B cell (primary cell): Measurements from ENCODE around the gene PRSS50. TPM values are rescaled to one million over a fixed set of nuclear protein-coding genes. Genes with fewer than 3 reads are reported as not detected.

ENCODE experiments used
- ATAC-seq: fragments of 200-7000 bp; cut with Tn5 transposase; one replicate; pipeline ENCODE4 v1.10.0; 2021; ENCODE audit warnings: low read depth, mild to moderate bottlenecking, moderate number of reproducible peaks, moderate library complexity
- CTCF ChIA-PET: fragments of 350-600 bp; sonication (Branson Sonifier 250); formaldehyde crosslinking; loops from one replicate; lab custom pipeline; 2021; ENCODE audit warnings: antibody characterized with exemption, inconsistent platforms; lab: Charles Lee
- POLR2A ChIA-PET: fragments of 350-600 bp; sonication (Branson Sonifier 250); formaldehyde crosslinking; loops from one replicate; lab custom pipeline; 2021; ENCODE audit warnings: antibody characterized with exemption; lab: Charles Lee
- DNase-seq: peaks from one replicate; pipeline ENCODE4 v3.0.0; 2013
- H2AFZ ChIP-seq: 2 replicates; pipeline ENCODE4 v1.6.1; 2012; ENCODE audit warnings: mild to moderate bottlenecking, low read depth, low read length; ENCODE audit not compliant: insufficient read depth, poor library complexity, severe bottlenecking
- H3K27ac ChIP-seq, 2 donors: 1 replicate in 1 of 2; 2 replicates in 1 of 2; pipeline ENCODE4 v1.5.1; 2012 to 2013; ENCODE audit warnings: low read length in 2 of 2, mild to moderate bottlenecking in 2 of 2, moderate library complexity in 1 of 2
- H3K27me3 ChIP-seq, 4 experiments: fragments of 200-600 bp in 1 of 4; sonication (generic) in 1 of 4; replicated peaks in 1 of 4; 1 replicate in 2 of 4; 2 replicates in 2 of 4; pipeline versions ENCODE4 v1.6.1 to v1.7.0; 2013 to 2016; ENCODE audit warnings: low read length in 3 of 4, mild to moderate bottlenecking in 2 of 4, mixed read lengths in 1 of 4, moderate library complexity in 1 of 4; ENCODE audit not compliant: insufficient read depth in 4 of 4, control insufficient read depth in 3 of 4; ENCODE audit errors: control extremely low read depth in 1 of 4
- H3K36me3 ChIP-seq, 2 experiments: replicated peaks in 1 of 2; 1 replicate in 1 of 2; 2 replicates in 1 of 2; pipeline versions ENCODE4 v1.6.1 to v1.7.1; 2013; ENCODE audit warnings: low read length in 1 of 2; ENCODE audit not compliant: insufficient read depth in 2 of 2, control insufficient read depth in 1 of 2; ENCODE audit errors: control extremely low read depth in 1 of 2, extremely low read depth in 1 of 2
- H3K4me1 ChIP-seq, 2 donors: fragments of 200-600 bp in 1 of 2; sonication (generic) in 1 of 2; 1 replicate in 1 of 2; 2 replicates in 1 of 2; pipeline versions ENCODE4 v1.5.1 to v1.6.1; 2013 to 2017; ENCODE audit warnings: low read length in 2 of 2; ENCODE audit not compliant: control insufficient read depth in 2 of 2, insufficient read depth in 2 of 2
- H3K4me2 ChIP-seq: replicated peaks from 2 replicates; pipeline ENCODE3; 2012; ENCODE audit warnings: mild to moderate bottlenecking, low read depth, low read length; ENCODE audit not compliant: poor library complexity, severe bottlenecking
- H3K4me3 ChIP-seq, 5 experiments: fragments of 200-600 bp in 1 of 5; sonication (generic) in 1 of 5; 1 replicate in 3 of 5; 2 replicates in 2 of 5; pipeline versions ENCODE4 v1.5.1 to v1.7.0; 2011 to 2016; ENCODE audit warnings: low read length in 4 of 5, mild to moderate bottlenecking in 4 of 5, low read depth in 2 of 5, control low read depth in 1 of 5, moderate library complexity in 1 of 5; ENCODE audit not compliant: insufficient read depth in 1 of 5; ENCODE audit errors: control extremely low read depth in 1 of 5, extremely low read depth in 1 of 5
- H3K79me2 ChIP-seq: fragments of 200-600 bp; sonication (generic); one replicate; pipeline ENCODE4 v1.6.0; 2016; ENCODE audit warnings: low read length; ENCODE audit not compliant: control insufficient read depth, insufficient read depth
- H3K9ac ChIP-seq: fragments of 200-600 bp; sonication (generic); 2 replicates; pipeline ENCODE4 v1.6.1; 2017; ENCODE audit warnings: mild to moderate bottlenecking, low read length, moderate library complexity
- H3K9me3 ChIP-seq, 3 donors: one replicate each; pipeline versions ENCODE4 v1.6.1 to v1.7.1; 2013; ENCODE audit warnings: low read length in 2 of 3; ENCODE audit not compliant: control insufficient read depth in 2 of 3, insufficient read depth in 1 of 3; ENCODE audit errors: control extremely low read depth in 1 of 3
- H4K20me1 ChIP-seq: 2 replicates; pipeline ENCODE4 v1.6.0; 2012; ENCODE audit warnings: mild to moderate bottlenecking, low read length; ENCODE audit not compliant: insufficient read depth, control insufficient read depth, poor library complexity, severe bottlenecking
- H3K27ac Mint-ChIP-seq: one replicate; pipeline ENCODE4 v1.8.0; 2021; ENCODE audit warnings: mixed read lengths
- H3K27me3 Mint-ChIP-seq: one replicate; pipeline ENCODE4 v1.8.0; 2021; ENCODE audit warnings: mixed read lengths
- H3K4me1 Mint-ChIP-seq: one replicate; pipeline ENCODE4 v1.8.0; 2021; ENCODE audit warnings: mixed read lengths
- H3K4me3 Mint-ChIP-seq: one replicate; pipeline ENCODE4 v1.8.0; 2021; ENCODE audit warnings: mixed read lengths
- H3K9me3 Mint-ChIP-seq: one replicate; pipeline ENCODE4 v1.8.0; 2022; ENCODE audit warnings: mixed read lengths; ENCODE audit not compliant: insufficient read depth
- EZH2 ChIP-seq: IDR thresholded peaks from 2 replicates; pipeline ENCODE4 v1.6.1; 2012; ENCODE audit warnings: borderline replicate concordance, low read depth, mild to moderate bottlenecking, moderate library complexity, low read length; ENCODE audit not compliant: insufficient read depth, poor library complexity, severe bottlenecking
- WGBS: methylation state at CpG from one replicate; pipeline ENCODE4 v1.1.5; 2013; ENCODE audit warnings: missing lambda C conversion rate; ENCODE audit not compliant: insufficient coverage; 5-methylcytosine and 5-hydroxymethylcytosine counted together
- intact Hi-C: fragments of 100-400 bp; cut with micrococcal nuclease; formaldehyde crosslinking; loops from one replicate; pipeline ENCODE4 v1.10.0; 2022
- polyA plus RNA-seq: library from polyadenylated mRNA; depleted of rRNA; stranded (reverse); fragments of >200 nt; gene quantifications from 2 replicates; pipeline ENCODE4 v1.2.3, GENCODE V29; 2012
- total RNA-seq, 2 donors: library from RNA; stranded (reverse); fragments of 120-200 nt in 1 of 2; gene quantifications; 1 replicate in 1 of 2; 2 replicates in 1 of 2; pipeline versions ENCODE4 v1.2.3 to v1.2.4, GENCODE V29; 2013 to 2022
- TF ChIP-seq, protein P1 (sequence below): fragments of 200-600 bp; IDR thresholded peaks from one replicate; pipeline ENCODE4 v1.8.0; 2022; ENCODE audit warnings: antibody characterized with exemption, mild to moderate bottlenecking

The PRSS50 gene
- total and polyA plus RNA-seq, 2 donors (not counting 1 experiment from before 2014, with no cell fraction given), result 0.09 to 0.10 TPM

DNA sequence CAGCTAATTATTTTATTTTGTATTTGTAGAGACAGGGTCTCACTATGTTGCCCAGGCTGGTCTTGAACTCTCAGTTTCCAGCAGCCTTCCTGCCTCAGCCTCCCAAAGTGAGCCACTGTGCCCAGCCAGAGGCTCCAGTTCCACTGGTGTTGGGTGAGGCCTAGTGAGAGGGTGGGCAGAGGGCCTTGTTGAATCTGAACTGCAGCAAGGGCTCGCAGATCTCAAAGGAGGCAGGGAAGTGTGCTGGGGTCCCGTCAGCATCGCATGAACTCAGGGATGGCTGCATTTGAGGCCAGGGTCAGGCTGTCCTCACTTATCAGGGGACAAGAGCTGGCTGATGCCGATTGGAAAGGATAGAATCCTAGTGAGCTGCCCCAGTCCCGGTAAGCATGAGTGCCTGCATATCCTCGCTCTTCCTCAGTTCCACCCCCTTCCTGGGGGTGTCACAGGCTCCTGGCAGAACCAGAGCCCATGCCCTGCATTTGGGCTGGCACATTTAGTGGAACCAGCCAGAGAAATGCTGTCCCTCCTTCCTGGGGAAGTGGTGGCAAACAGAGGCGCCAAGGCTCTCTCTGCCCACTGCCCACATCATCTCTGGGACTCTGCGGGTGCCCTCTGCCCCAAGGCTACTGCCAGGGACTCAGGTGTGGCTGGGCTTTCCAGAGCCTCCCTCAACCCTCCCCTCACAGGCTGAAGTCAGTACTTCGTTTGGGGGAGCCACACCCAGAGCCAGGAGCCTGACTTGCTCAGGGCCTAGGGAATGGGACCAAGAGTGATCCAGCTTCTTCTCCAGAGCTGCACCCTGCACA lies 48.3 kb downstream of the PRSS50 start:
- 91% methylated on average over 9 of the region's 9 CpGs for WGBS
- H3K9me3 ChIP-seq, result peaks cover 0 to 2% (median 0%) of the 10 kb centered on the region in 3 donors
- intact Hi-C loops, result no loop called here

DNA sequence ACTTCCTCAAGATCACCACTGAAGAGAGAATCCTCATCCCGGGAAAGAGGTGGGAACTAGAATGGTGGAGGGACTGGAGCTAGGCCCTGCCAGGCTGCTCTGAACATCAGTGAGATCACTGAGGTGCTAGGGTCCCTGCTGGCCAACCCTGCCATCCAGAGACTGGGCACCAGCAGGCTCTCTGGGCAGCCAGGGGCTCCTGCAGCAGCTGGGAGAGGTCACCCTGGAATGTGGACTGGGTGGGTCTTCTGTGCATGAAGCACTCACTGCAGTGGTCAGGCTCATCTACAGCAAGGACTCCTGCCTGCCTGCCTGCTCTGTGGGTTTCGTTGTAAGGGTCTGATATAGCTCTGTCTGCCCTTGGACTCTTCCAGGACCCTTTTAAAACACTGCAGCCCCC lies 49.1 kb downstream of the PRSS50 start:
- Histone ChIP-seq H4K20me1 (no peaks in the 10 kb centered on the region), H3K9ac (no peak overlapping the region), H3K27ac (no peak overlapping the region), H3K4me2 (no peak overlapping the region), H3K79me2 (no peaks in the 10 kb centered on the region), H2AFZ (no peak overlapping the region), H3K4me3 (no peak overlapping the region), H3K36me3 (no peaks in the 10 kb centered on the region), H3K9me3 (no peaks in the 10 kb centered on the region), H3K27me3 (peaks cover 0 to under 1% (median 0%) of the 10 kb centered on the region in 4 experiments), H3K4me1 (no peaks in the 10 kb centered on the region)
- Mint-ChIP-seq H3K4me1 (no peaks in the 10 kb centered on the region), H3K27ac (no peak overlapping the region), H3K27me3 (peaks cover 6% of the 10 kb centered on the region), H3K9me3 (no peaks in the 10 kb centered on the region), H3K4me3 (no peak overlapping the region)
- DNase-seq (no peak), ATAC-seq (no peak)
- 73% methylated on average over 1 of the region's 2 CpGs for WGBS
- ChIA-PET CTCF (no interaction called here), POLR2A (no interaction called here)
- TF ChIP-seq EZH2, result no peak
- TF ChIP-seq, protein P1, sequence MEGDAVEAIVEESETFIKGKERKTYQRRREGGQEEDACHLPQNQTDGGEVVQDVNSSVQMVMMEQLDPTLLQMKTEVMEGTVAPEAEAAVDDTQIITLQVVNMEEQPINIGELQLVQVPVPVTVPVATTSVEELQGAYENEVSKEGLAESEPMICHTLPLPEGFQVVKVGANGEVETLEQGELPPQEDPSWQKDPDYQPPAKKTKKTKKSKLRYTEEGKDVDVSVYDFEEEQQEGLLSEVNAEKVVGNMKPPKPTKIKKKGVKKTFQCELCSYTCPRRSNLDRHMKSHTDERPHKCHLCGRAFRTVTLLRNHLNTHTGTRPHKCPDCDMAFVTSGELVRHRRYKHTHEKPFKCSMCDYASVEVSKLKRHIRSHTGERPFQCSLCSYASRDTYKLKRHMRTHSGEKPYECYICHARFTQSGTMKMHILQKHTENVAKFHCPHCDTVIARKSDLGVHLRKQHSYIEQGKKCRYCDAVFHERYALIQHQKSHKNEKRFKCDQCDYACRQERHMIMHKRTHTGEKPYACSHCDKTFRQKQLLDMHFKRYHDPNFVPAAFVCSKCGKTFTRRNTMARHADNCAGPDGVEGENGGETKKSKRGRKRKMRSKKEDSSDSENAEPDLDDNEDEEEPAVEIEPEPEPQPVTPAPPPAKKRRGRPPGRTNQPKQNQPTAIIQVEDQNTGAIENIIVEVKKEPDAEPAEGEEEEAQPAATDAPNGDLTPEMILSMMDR, result no peak
- intact Hi-C loops, result no loop called here

More for the DNA sequence above, 48.3 kb downstream of the PRSS50 start:
- TF ChIP-seq, protein P1, result no peak
- no peak for TF ChIP-seq EZH2
- Histone ChIP-seq H3K4me1 (no peaks in the 10 kb centered on the region), H3K27ac (no peak overlapping the region), H2AFZ (no peak overlapping the region), H3K79me2 (no peaks in the 10 kb centered on the region), H3K36me3 (no peaks in the 10 kb centered on the region), H3K4me3 (no peak overlapping the region), H3K9ac (no peak overlapping the region), H4K20me1 (no peaks in the 10 kb centered on the region), H3K27me3 (peaks cover 0 to 3% (median 0%) of the 10 kb centered on the region in 4 experiments), H3K4me2 (no peak overlapping the region)
- ChIA-PET POLR2A (no interaction called here), CTCF (no interaction called here)
- Mint-ChIP-seq H3K27me3 (peaks cover 8% of the 10 kb centered on the region), H3K27ac (no peak overlapping the region), H3K4me3 (no peak overlapping the region), H3K9me3 (no peaks in the 10 kb centered on the region), H3K4me1 (no peaks in the 10 kb centered on the region)
- DNase-seq, result no peak
- ATAC-seq, result no peak
